Panc1 (cell line): ENCODE measurements around the gene HEPACAM2. TPM values are rescaled to one million over a fixed set of nuclear protein-coding genes. Genes with fewer than 3 reads are reported as not detected.

Experiments used
- ATAC-seq: fragments of 200-7000 bp; cut with Tn5 transposase; 2 replicates; pipeline ENCODE4 v1.9.1; 2020; ENCODE audit warnings: mild to moderate bottlenecking, moderate library complexity
- BruUV-seq: library from RNA; stranded (reverse); fragments of 400-500 nt; replicated peaks from 2 replicates; lab custom pipeline; 2021; lab: Mats Ljungman, UMichigan
- CTCF ChIA-PET: fragments of 300-600 bp; sonication (Branson Sonifier 250); formaldehyde crosslinking; loops from one replicate; lab custom pipeline; 2022; ENCODE audit warnings: antibody characterized with exemption; lab: Charles Lee
- POLR2A ChIA-PET: fragments of 300-600 bp; sonication (Branson Sonifier 250); formaldehyde crosslinking; loops from one replicate; lab custom pipeline; 2022; ENCODE audit warnings: antibody characterized with exemption; lab: Charles Lee
- DNase-seq: peaks from one replicate; pipeline ENCODE4 v3.0.0-alpha.2; 2010; ENCODE audit warnings: low read depth, low spot score
- H3K27ac ChIP-seq: 2 replicates; pipeline ENCODE4 v1.5.1; 2011; ENCODE audit warnings: mild to moderate bottlenecking, low read length, inconsistent platforms
- H3K27me3 ChIP-seq: fragments of 200-500 bp; sonication (Bioruptor generic); 2 replicates; pipeline ENCODE4 v1.6.0; 2014; ENCODE audit warnings: low read length, inconsistent platforms; ENCODE audit not compliant: control insufficient read depth, insufficient read depth
- H3K36me3 ChIP-seq: fragments of 200-500 bp; sonication (Bioruptor generic); 2 replicates; pipeline ENCODE4 v1.5.1; 2014; ENCODE audit warnings: inconsistent platforms, mild to moderate bottlenecking, low read length, moderate library complexity; ENCODE audit not compliant: control insufficient read depth, insufficient read depth
- H3K4me1 ChIP-seq: 2 replicates; pipeline ENCODE4 v1.5.1; 2011; ENCODE audit warnings: inconsistent platforms, mild to moderate bottlenecking, low read length, moderate library complexity; ENCODE audit not compliant: control insufficient read depth, insufficient read depth
- H3K4me3 ChIP-seq, 2 experiments: 2 replicates each; pipeline ENCODE4 v1.5.1; 2011 to 2012; ENCODE audit warnings: low read depth in 2 of 2, low read length in 2 of 2, mild to moderate bottlenecking in 2 of 2, inconsistent platforms in 1 of 2, moderate library complexity in 1 of 2
- H3K9me3 ChIP-seq: fragments of 200-500 bp; sonication (Bioruptor generic); 2 replicates; pipeline ENCODE4 v1.5.1; 2014; ENCODE audit warnings: low read depth, mild to moderate bottlenecking, inconsistent platforms, low read length, moderate library complexity; ENCODE audit not compliant: control insufficient read depth, insufficient read depth
- CTCF ChIP-seq: fragments of 450-650 bp; IDR thresholded peaks from 2 replicates; pipeline ENCODE4 v1.5.1; 2017; ENCODE audit warnings: mild to moderate bottlenecking
- POLR2AphosphoS5 ChIP-seq: IDR thresholded peaks from 2 replicates; pipeline ENCODE4 v1.6.1; 2012; ENCODE audit warnings: mild to moderate bottlenecking, low read depth, low read length, moderate library complexity
- REST ChIP-seq, 2 experiments: IDR thresholded peaks; 2 replicates each; pipeline ENCODE4 v1.6.1; 2011 to 2012; ENCODE audit warnings: low read depth in 2 of 2, control low read depth in 1 of 2, low read length in 1 of 2, mild to moderate bottlenecking in 1 of 2, moderate library complexity in 1 of 2; ENCODE audit not compliant: insufficient read depth in 1 of 2
- SIN3A ChIP-seq: IDR thresholded peaks from 2 replicates; pipeline ENCODE4 v1.6.1; 2012; ENCODE audit warnings: low read depth, mild to moderate bottlenecking, low read length, moderate library complexity, borderline replicate concordance; ENCODE audit not compliant: insufficient read depth
- TCF7L2 ChIP-seq: IDR thresholded peaks from 2 replicates; pipeline ENCODE4 v1.6.1; 2011; ENCODE audit warnings: mild to moderate bottlenecking, low read depth, low read length, inconsistent platforms
- in situ Hi-C: cut with HindIII; loops from 2 replicates; pipeline ENCODE4 v1.10.0; 2016; ENCODE audit warnings: low sequenced_read_pairs, low pct_unique_long_range_greater_than_20kb
- intact Hi-C: fragments of 100-400 bp; cut with micrococcal nuclease; formaldehyde crosslinking; loops from one replicate; pipeline ENCODE4 v1.10.0; 2022; ENCODE audit not compliant: unreplicated experiment
- total RNA-seq: library from RNA; stranded (reverse); gene quantifications from one replicate; pipeline ENCODE4 v1.2.1, GENCODE V29; 2021; ENCODE audit not compliant: unreplicated experiment

HEPACAM2 gene
- total RNA-seq, 1 experiment from 2014 or later: not detected

- DNase-seq (no peak), ATAC-seq (no peak)
- intact Hi-C loops: no loop called here
- Histone ChIP-seq H3K4me3 (no peak overlapping the region), H3K36me3 (no peaks in the 10 kb centered on the region), H3K9me3 (no peaks in the 10 kb centered on the region), H3K4me1 (no peaks in the 10 kb centered on the region), H3K27me3 (peaks cover 6% of the 10 kb centered on the region; the same call in 1 of the 2 replicates), H3K27ac (no peak overlapping the region)
- ChIA-PET CTCF (no interaction called here), POLR2A (no interaction called here)
- no peak for TF ChIP-seq SIN3A
- no peak for TF ChIP-seq REST (IDR thresholded peaks at IDR 0.05; ENCODE audit: insufficient read depth in 1 of 2, low read depth in 2 of 2, low read length in 1 of 2)
- TF ChIP-seq CTCF: no peak
- no peak for TF ChIP-seq TCF7L2
- TF ChIP-seq POLR2AphosphoS5: no peak
- no TSS peak for BruUV-seq
- in situ Hi-C loops: no loop called here
Observed at GRCh38 chr7:93138576-93138975, 87.7 kb downstream of the HEPACAM2 start.

Other genes starting within 250 kb of the HEPACAM2 start
- gene SAMD9, start 108.5 kb downstream of the HEPACAM2 start, total RNA-seq: 6.0 TPM
- gene SAMD9L, start 78.1 kb downstream of the HEPACAM2 start, total RNA-seq: 1.3 TPM
- 14.6 TPM for gene VPS50, start 5.9 kb upstream of the HEPACAM2 start, total RNA-seq